Measurements from ENCODE around the gene MBOAT2.

The MBOAT2 gene

GRCh38 chr2:8805278-8806210 is 197.9 kb downstream of the MBOAT2 start:
- Histone ChIP-seq H3K4me1 (ENCODE audit: control insufficient read depth, insufficient read depth, low read length) (no peaks in the 10 kb centered on the region), H3K36me3 (ENCODE audit: control insufficient read depth, insufficient read depth, low read length) (peaks cover 13% of the 10 kb centered on the region), H3K9ac (ENCODE audit: low read length) (no peak overlapping the region), H3K27ac (ENCODE audit: low read depth, low read length) (no peak overlapping the region), H3K4me3 (ENCODE audit: low read length) (no peak overlapping the region), H3K27me3 (ENCODE audit: control insufficient read depth, insufficient read depth, low read length) (no peaks in the 10 kb centered on the region)

GRCh38 chr2:8803658-8804379 is 199.7 kb downstream of the MBOAT2 start:
- Histone ChIP-seq H3K4me3 (ENCODE audit: low read length) (no peak overlapping the region), H3K4me1 (ENCODE audit: control insufficient read depth, insufficient read depth, low read length) (no peaks in the 10 kb centered on the region), H3K27me3 (ENCODE audit: control insufficient read depth, insufficient read depth, low read length) (no peaks in the 10 kb centered on the region), H3K27ac (ENCODE audit: low read depth, low read length) (no peak overlapping the region), H3K36me3 (ENCODE audit: control insufficient read depth, insufficient read depth, low read length) (peaks cover 9% of the 10 kb centered on the region), H3K9ac (ENCODE audit: low read length) (no peak overlapping the region)

GRCh38 chr2:8802741-8803140 is 200.7 kb downstream of the MBOAT2 start:
- H3K27ac ChIP-seq (ENCODE audit: low read depth, low read length), result no peak overlapping the region
- H3K36me3 ChIP-seq (ENCODE audit: control insufficient read depth, insufficient read depth, low read length), result peaks cover 13% of the 10 kb centered on the region
- no peak overlapping the region for H3K9ac ChIP-seq (ENCODE audit: low read length)
- H3K4me1 ChIP-seq (ENCODE audit: control insufficient read depth, insufficient read depth, low read length), result no peaks in the 10 kb centered on the region
- no peak overlapping the region for H3K4me3 ChIP-seq (ENCODE audit: low read length)
- no peaks in the 10 kb centered on the region for H3K27me3 ChIP-seq (ENCODE audit: control insufficient read depth, insufficient read depth, low read length)
